ENCODE measurements around the gene TMEM154.

Gene TMEM154

GRCh38 chr4:152578670-152579069 lies 101.1 kb downstream of the TMEM154 start:
- no peaks in the 10 kb centered on the region for H3K36me3 ChIP-seq (ENCODE audit: control insufficient read depth, insufficient read depth, low read length)
- peaks cover 4% of the 10 kb centered on the region for H3K4me1 ChIP-seq (ENCODE audit: control insufficient read depth, insufficient read depth, low read length, poor library complexity, severe bottlenecking)
- no peak overlapping the region for H3K27ac ChIP-seq (ENCODE audit: low read depth, low read length, severe bottlenecking)
- no peaks in the 10 kb centered on the region for H3K9me3 ChIP-seq (ENCODE audit: control insufficient read depth, low read length)
- H3K4me3 ChIP-seq (ENCODE audit: extremely low read depth, insufficient read depth, low read length, poor library complexity, severe bottlenecking): no peak overlapping the region
- no CpG with 5 or more reads among the region's 1 CpG for whole genome bisulfite sequencing, 2 experiments (ENCODE audit: insufficient coverage in 2 of 2)

- no peak overlapping the region for H3K4me3 ChIP-seq (ENCODE audit: extremely low read depth, insufficient read depth, low read length, poor library complexity, severe bottlenecking)
- WGBS, 2 experiments (ENCODE audit: insufficient coverage in 2 of 2): 82 to 85% methylated on average over 4 of the region's 6 CpGs
- H3K9me3 ChIP-seq (ENCODE audit: control insufficient read depth, low read length): no peaks in the 10 kb centered on the region
- no peaks in the 10 kb centered on the region for H3K36me3 ChIP-seq (ENCODE audit: control insufficient read depth, insufficient read depth, low read length)
- peaks cover 4% of the 10 kb centered on the region for H3K4me1 ChIP-seq (ENCODE audit: control insufficient read depth, insufficient read depth, low read length, poor library complexity, severe bottlenecking)
- H3K27ac ChIP-seq (ENCODE audit: low read depth, low read length, severe bottlenecking): no peak overlapping the region
These were observed 101.9 kb downstream of the TMEM154 start for GRCh38 chr4:152577708-152578396.

- Histone ChIP-seq H3K9me3 (ENCODE audit: control insufficient read depth, low read length) (no peaks in the 10 kb centered on the region), H3K36me3 (ENCODE audit: control insufficient read depth, insufficient read depth, low read length) (no peaks in the 10 kb centered on the region), H3K4me3 (ENCODE audit: extremely low read depth, insufficient read depth, low read length, poor library complexity, severe bottlenecking) (no peak overlapping the region), H3K4me1 (ENCODE audit: control insufficient read depth, insufficient read depth, low read length, poor library complexity, severe bottlenecking) (peaks cover 4% of the 10 kb centered on the region), H3K27ac (ENCODE audit: low read depth, low read length, severe bottlenecking) (no peak overlapping the region)
- 100% methylated on average over 1 of the region's 1 CpG; no CpG with 5 or more reads in 1 of the 2 experiments for WGBS, 2 experiments (ENCODE audit: insufficient coverage in 2 of 2)
These were observed 104.3 kb downstream of the TMEM154 start for GRCh38 chr4:152575533-152575932.

GRCh38 chr4:152573861-152574260 lies 105.9 kb downstream of the TMEM154 start:
- H3K9me3 ChIP-seq (ENCODE audit: control insufficient read depth, low read length): no peaks in the 10 kb centered on the region
- H3K36me3 ChIP-seq (ENCODE audit: control insufficient read depth, insufficient read depth, low read length): no peaks in the 10 kb centered on the region
- 86 to 100% methylated on average over 1 of the region's 2 CpGs for WGBS, 2 experiments (ENCODE audit: insufficient coverage in 2 of 2)
- H3K27ac ChIP-seq (ENCODE audit: low read depth, low read length, severe bottlenecking): no peak overlapping the region
- H3K4me1 ChIP-seq (ENCODE audit: control insufficient read depth, insufficient read depth, low read length, poor library complexity, severe bottlenecking): peaks cover 4% of the 10 kb centered on the region
- no peak overlapping the region for H3K4me3 ChIP-seq (ENCODE audit: extremely low read depth, insufficient read depth, low read length, poor library complexity, severe bottlenecking)

GRCh38 chr4:152572417-152573086 lies 107.2 kb downstream of the TMEM154 start:
- WGBS, 2 experiments (ENCODE audit: insufficient coverage in 2 of 2): 83 to 100% methylated on average over 1 of the region's 9 CpGs
- no peaks in the 10 kb centered on the region for H3K4me1 ChIP-seq (ENCODE audit: control insufficient read depth, insufficient read depth, low read length, poor library complexity, severe bottlenecking)
- H3K36me3 ChIP-seq (ENCODE audit: control insufficient read depth, insufficient read depth, low read length): no peaks in the 10 kb centered on the region
- no peaks in the 10 kb centered on the region for H3K9me3 ChIP-seq (ENCODE audit: control insufficient read depth, low read length)
- H3K4me3 ChIP-seq (ENCODE audit: extremely low read depth, insufficient read depth, low read length, poor library complexity, severe bottlenecking): no peak overlapping the region
- H3K27ac ChIP-seq (ENCODE audit: low read depth, low read length, severe bottlenecking): no peak overlapping the region

- no peaks in the 10 kb centered on the region for H3K36me3 ChIP-seq (ENCODE audit: control insufficient read depth, insufficient read depth, low read length)
- no peak overlapping the region for H3K27ac ChIP-seq (ENCODE audit: low read depth, low read length, severe bottlenecking)
- no peaks in the 10 kb centered on the region for H3K4me1 ChIP-seq (ENCODE audit: control insufficient read depth, insufficient read depth, low read length, poor library complexity, severe bottlenecking)
- H3K4me3 ChIP-seq (ENCODE audit: extremely low read depth, insufficient read depth, low read length, poor library complexity, severe bottlenecking): no peak overlapping the region
- WGBS, 2 experiments (ENCODE audit: insufficient coverage in 2 of 2): no CpG with 5 or more reads among the region's 1 CpG
- H3K9me3 ChIP-seq (ENCODE audit: control insufficient read depth, low read length): no peaks in the 10 kb centered on the region
These were observed 108.0 kb downstream of the TMEM154 start for GRCh38 chr4:152571770-152572169.

- H3K36me3 ChIP-seq (ENCODE audit: control insufficient read depth, insufficient read depth, low read length): no peaks in the 10 kb centered on the region
- H3K27ac ChIP-seq (ENCODE audit: low read depth, low read length, severe bottlenecking): no peak overlapping the region
- no peaks in the 10 kb centered on the region for H3K4me1 ChIP-seq (ENCODE audit: control insufficient read depth, insufficient read depth, low read length, poor library complexity, severe bottlenecking)
- H3K4me3 ChIP-seq (ENCODE audit: extremely low read depth, insufficient read depth, low read length, poor library complexity, severe bottlenecking): no peak overlapping the region
- no peaks in the 10 kb centered on the region for H3K9me3 ChIP-seq (ENCODE audit: control insufficient read depth, low read length)
- 67 to 100% methylated on average over 1 of the region's 1 CpG for WGBS, 2 experiments (ENCODE audit: insufficient coverage in 2 of 2)
These were observed 108.5 kb downstream of the TMEM154 start for GRCh38 chr4:152571296-152571695.

All from mesodermal cell (in vitro differentiated cells).